Effector memory CD8-positive, alpha-beta T cell (primary cell): ENCODE data around the gene TSPYL1.

Experiments used
- ATAC-seq: fragments of 150-1000 bp; cut with Tn5 transposase; replicated peaks from 2 replicates; pipeline ENCODE4 v1.10.0; 2021; ENCODE audit warnings: mild to moderate bottlenecking, moderate library complexity
- DNase-seq, 3 experiments: peaks; one replicate each; pipeline ENCODE4 v3.0.0; 2021
- H3K27ac Mint-ChIP-seq, 2 donors: one replicate each; pipeline ENCODE4 v1.8.0; 2022; ENCODE audit warnings: mild to moderate bottlenecking in 2 of 2, mixed read lengths in 2 of 2, moderate library complexity in 2 of 2
- H3K27me3 Mint-ChIP-seq, 2 donors: one replicate each; pipeline ENCODE4 v1.8.0; 2022; ENCODE audit warnings: mixed read lengths in 2 of 2
- H3K36me3 Mint-ChIP-seq: one replicate; pipeline ENCODE4 v1.8.0; 2022; ENCODE audit warnings: mild to moderate bottlenecking, moderate library complexity, mixed read lengths; ENCODE audit not compliant: insufficient read depth
- H3K4me1 Mint-ChIP-seq, 2 donors: one replicate each; pipeline ENCODE4 v1.8.0; 2022; ENCODE audit warnings: low read depth in 2 of 2, mixed read lengths in 2 of 2
- H3K4me3 Mint-ChIP-seq, 2 donors: one replicate each; pipeline ENCODE4 v1.8.0; 2022; ENCODE audit warnings: mild to moderate bottlenecking in 2 of 2, mixed read lengths in 2 of 2, moderate library complexity in 2 of 2
- H3K9me3 Mint-ChIP-seq, 2 donors: one replicate each; pipeline ENCODE4 v1.8.0; 2022; ENCODE audit warnings: mixed read lengths in 2 of 2

TSPYL1 gene

GRCh38 chr6:116267836-116268588, 11.7 kb downstream of the TSPYL1 start:
- DNase-seq (no peak), ATAC-seq (no peak)
- Mint-ChIP-seq H3K4me3 (no peak overlapping the region), H3K27me3 (no peaks in the 10 kb centered on the region), H3K36me3 (peaks cover 20% of the 10 kb centered on the region), H3K9me3 (no peaks in the 10 kb centered on the region), H3K4me1 (peaks cover 10 to 41% of the 10 kb centered on the region in 2 donors), H3K27ac (peak overlapping the region; percentile 45 to 77)

GRCh38 chr6:116266803-116267202, 12.9 kb downstream of the TSPYL1 start:
- H3K27ac Mint-ChIP-seq: no peak overlapping the region
- DNase-seq (no peak), ATAC-seq (no peak)
- no peaks in the 10 kb centered on the region for H3K9me3 Mint-ChIP-seq
- H3K4me3 Mint-ChIP-seq: no peak overlapping the region
- peaks cover 14% of the 10 kb centered on the region for H3K36me3 Mint-ChIP-seq
- H3K27me3 Mint-ChIP-seq: no peaks in the 10 kb centered on the region
- peaks cover 12 to 39% of the 10 kb centered on the region in 2 donors for H3K4me1 Mint-ChIP-seq

GRCh38 chr6:116265041-116265829, 14.5 kb downstream of the TSPYL1 start:
- H3K4me3 Mint-ChIP-seq: no peak overlapping the region
- H3K4me1 Mint-ChIP-seq: peaks cover 15 to 42% of the 10 kb centered on the region in 2 donors

GRCh38 chr6:116263353-116263752, 16.4 kb downstream of the TSPYL1 start:
- H3K27me3 Mint-ChIP-seq: no peaks in the 10 kb centered on the region
- peaks cover 12 to 38% of the 10 kb centered on the region in 2 donors for H3K4me1 Mint-ChIP-seq
- H3K27ac Mint-ChIP-seq: no peak overlapping the region
- H3K4me3 Mint-ChIP-seq: no peak overlapping the region
- no peak for DNase-seq
- ATAC-seq: no peak
- peaks cover 4% of the 10 kb centered on the region for H3K36me3 Mint-ChIP-seq
- no peaks in the 10 kb centered on the region for H3K9me3 Mint-ChIP-seq

More at GRCh38 chr6:116265041-116265829, 14.5 kb downstream of the TSPYL1 start:
- peak overlapping the region in 1 of 2 donors; percentile 19 for H3K27ac Mint-ChIP-seq
- H3K36me3 Mint-ChIP-seq: peaks cover 11% of the 10 kb centered on the region
- no peaks in the 10 kb centered on the region for H3K9me3 Mint-ChIP-seq
- ATAC-seq (no peak), DNase-seq (no peak)
- H3K27me3 Mint-ChIP-seq: no peaks in the 10 kb centered on the region

GRCh38 chr6:116258520-116258919, 21.2 kb downstream of the TSPYL1 start:
- H3K36me3 Mint-ChIP-seq: no peaks in the 10 kb centered on the region
- H3K4me3 Mint-ChIP-seq: no peak overlapping the region
- no peaks in the 10 kb centered on the region for H3K9me3 Mint-ChIP-seq
- no peak for DNase-seq
- no peaks in the 10 kb centered on the region for H3K27me3 Mint-ChIP-seq
- H3K4me1 Mint-ChIP-seq: peaks cover 7 to 21% of the 10 kb centered on the region in 2 donors
- H3K27ac Mint-ChIP-seq: no peak overlapping the region
- ATAC-seq: no peak

GRCh38 chr6:116256694-116257093, 23.0 kb downstream of the TSPYL1 start:
- no peak overlapping the region for H3K27ac Mint-ChIP-seq
- H3K36me3 Mint-ChIP-seq: no peaks in the 10 kb centered on the region
- H3K4me1 Mint-ChIP-seq: peaks cover 13% of the 10 kb centered on the region in 2 donors
- no peaks in the 10 kb centered on the region for H3K9me3 Mint-ChIP-seq
- ATAC-seq (no peak), DNase-seq (no peak)
- no peaks in the 10 kb centered on the region for H3K27me3 Mint-ChIP-seq
- H3K4me3 Mint-ChIP-seq: no peak overlapping the region

DNA sequence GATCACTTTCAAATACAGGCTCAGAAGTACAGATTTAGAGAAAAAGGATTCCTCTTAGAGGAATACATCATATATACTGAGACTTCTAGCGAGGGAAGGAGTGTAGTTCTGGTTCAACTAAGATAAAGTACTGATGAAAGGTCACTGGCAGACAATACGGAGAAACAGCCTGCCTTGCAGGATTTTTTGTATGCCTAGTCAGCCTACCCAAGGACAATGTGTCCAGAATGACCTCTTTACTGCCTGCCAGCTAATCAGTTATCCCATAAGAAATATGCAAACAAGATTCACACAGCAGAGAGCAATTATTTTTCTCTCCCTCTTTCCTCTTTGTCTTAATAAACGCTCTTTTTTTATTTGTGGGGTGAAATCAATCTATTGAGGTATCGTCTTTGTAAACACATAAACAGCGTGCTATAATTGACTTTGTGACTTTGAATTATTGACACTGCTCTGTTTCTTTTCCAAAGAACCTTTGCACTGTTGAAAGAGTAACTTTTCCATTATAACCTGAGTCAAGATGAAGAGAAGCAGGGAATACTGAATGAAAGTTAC, 24.4 kb downstream of the TSPYL1 start:
- Mint-ChIP-seq H3K27me3 (no peaks in the 10 kb centered on the region), H3K36me3 (peaks cover 5% of the 10 kb centered on the region), H3K27ac (no peak overlapping the region)

GRCh38 chr6:116254297-116255056, 25.3 kb downstream of the TSPYL1 start:
- peaks cover 5% of the 10 kb centered on the region for H3K36me3 Mint-ChIP-seq

More for the DNA sequence above, 24.4 kb downstream of the TSPYL1 start:
- no peak for ATAC-seq
- Mint-ChIP-seq H3K9me3 (no peaks in the 10 kb centered on the region), H3K4me1 (peaks cover 2 to 22% of the 10 kb centered on the region in 2 donors), H3K4me3 (no peak overlapping the region)
- DNase-seq: no peak

DNA sequence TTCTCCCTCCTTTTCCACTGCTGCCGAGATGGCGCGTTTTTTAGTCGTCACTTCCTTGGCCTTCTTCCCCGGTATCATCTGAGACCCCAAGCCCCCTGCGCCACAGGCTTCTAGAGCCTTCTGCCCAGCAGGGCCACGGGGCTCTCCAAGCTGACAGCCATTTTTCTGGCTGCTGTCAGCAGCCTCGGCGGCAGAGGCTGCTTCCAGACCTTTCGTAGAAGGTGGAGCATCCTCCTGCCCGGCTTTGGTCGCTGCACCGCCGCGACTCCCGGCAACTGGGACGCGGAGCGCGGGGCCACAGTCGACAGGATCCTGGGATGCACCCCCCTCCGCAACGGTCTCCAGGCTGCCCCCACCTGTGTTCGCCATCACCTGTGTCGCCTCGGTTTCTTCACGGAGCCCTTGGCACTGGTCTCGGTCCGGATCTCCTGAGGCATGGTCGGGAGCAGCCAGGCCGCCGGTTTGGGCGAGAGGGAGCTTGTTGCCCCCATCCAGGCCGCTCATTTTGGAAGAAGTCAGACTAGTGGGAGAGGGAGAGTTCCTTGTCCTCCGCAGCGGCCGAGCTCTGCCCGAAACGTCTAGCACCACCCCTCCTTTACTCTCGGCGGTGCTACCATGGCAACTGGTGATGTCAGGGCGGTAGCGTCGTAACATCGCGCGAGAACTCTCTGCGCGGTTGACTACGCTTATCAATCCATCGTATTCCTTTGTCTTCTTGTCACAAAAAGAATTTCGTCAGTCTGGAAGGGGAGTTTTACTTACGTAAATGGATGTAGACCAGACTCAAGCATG, 26.0 kb downstream of the TSPYL1 start, which contains the start of gene TSPYL4:
Gene TSPYL4, minus strand, starts transcription at position 571 of the 792 bp plus-strand sequence. Its CDS starts 67 bp downstream, at position 504.
- Mint-ChIP-seq H3K4me3 (no peak within 1 kb of the TSS), H3K27me3 (no peaks in the 10 kb centered on the region), H3K4me1 (peaks cover 1 to 26% of the 10 kb centered on the region in 2 donors), H3K27ac (no peak within 1 kb of the TSS), H3K36me3 (peaks cover 5% of the 10 kb centered on the region), H3K9me3 (no peaks in the 10 kb centered on the region)
- DNase-seq: peak; percentile 89 to 93 (median 90)
- peak; percentile 96 for ATAC-seq

More at GRCh38 chr6:116254297-116255056, 25.3 kb downstream of the TSPYL1 start:
- DNase-seq: no peak
- Mint-ChIP-seq H3K27ac (no peak overlapping the region), H3K9me3 (no peaks in the 10 kb centered on the region), H3K4me3 (no peak overlapping the region), H3K4me1 (peaks cover 0 to 27% of the 10 kb centered on the region in 2 donors), H3K27me3 (no peaks in the 10 kb centered on the region)
- ATAC-seq: no peak

- Mint-ChIP-seq H3K4me3 (no peak overlapping the region), H3K36me3 (peaks cover 5% of the 10 kb centered on the region), H3K27me3 (no peaks in the 10 kb centered on the region), H3K4me1 (peaks cover 7 to 30% of the 10 kb centered on the region in 2 donors), H3K27ac (no peak overlapping the region), H3K9me3 (no peaks in the 10 kb centered on the region)
- DNase-seq (no peak), ATAC-seq (no peak)
Measured at GRCh38 chr6:116253188-116253504, 26.6 kb downstream of the TSPYL1 start.

- DNase-seq (no peak), ATAC-seq (no peak)
- H3K9me3 Mint-ChIP-seq: no peaks in the 10 kb centered on the region
- H3K4me3 Mint-ChIP-seq: no peak overlapping the region
- peaks cover 5% of the 10 kb centered on the region for H3K36me3 Mint-ChIP-seq
- H3K4me1 Mint-ChIP-seq: peaks cover 9 to 30% of the 10 kb centered on the region in 2 donors
- H3K27ac Mint-ChIP-seq: peak overlapping the region in 1 of 2 donors; percentile 72
- no peaks in the 10 kb centered on the region for H3K27me3 Mint-ChIP-seq
Measured at GRCh38 chr6:116251568-116252384, 28.0 kb downstream of the TSPYL1 start.

DNA sequence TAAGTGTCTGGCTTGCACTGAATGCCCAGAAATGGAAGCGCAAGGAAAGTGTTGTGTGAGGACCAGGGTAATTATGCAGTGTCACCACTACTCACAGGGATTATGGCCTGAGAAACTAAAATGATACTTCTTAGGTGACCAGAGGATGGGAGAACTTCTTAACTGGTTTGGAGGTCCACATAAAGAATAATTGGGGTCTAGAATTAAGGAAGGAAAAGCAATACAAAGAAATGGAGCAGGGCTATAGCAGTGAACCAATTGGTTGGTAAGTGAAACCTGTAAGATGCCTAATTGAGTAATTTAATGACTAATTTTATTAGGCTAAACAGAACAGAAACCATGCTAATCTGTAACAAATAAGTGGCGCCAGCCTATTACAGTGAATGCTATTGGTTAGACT, 31.2 kb downstream of the TSPYL1 start:
- no peak for ATAC-seq
- peak overlapping the region; percentile 23 to 70 for H3K27ac Mint-ChIP-seq
- H3K4me1 Mint-ChIP-seq: peaks cover 9 to 30% of the 10 kb centered on the region in 2 donors
- no peak for DNase-seq
- H3K36me3 Mint-ChIP-seq: peaks cover 5% of the 10 kb centered on the region
- H3K27me3 Mint-ChIP-seq: no peaks in the 10 kb centered on the region
- no peak overlapping the region for H3K4me3 Mint-ChIP-seq
- no peaks in the 10 kb centered on the region for H3K9me3 Mint-ChIP-seq
